Measurements from ENCODE around the gene ADIPOR1.

DNA sequence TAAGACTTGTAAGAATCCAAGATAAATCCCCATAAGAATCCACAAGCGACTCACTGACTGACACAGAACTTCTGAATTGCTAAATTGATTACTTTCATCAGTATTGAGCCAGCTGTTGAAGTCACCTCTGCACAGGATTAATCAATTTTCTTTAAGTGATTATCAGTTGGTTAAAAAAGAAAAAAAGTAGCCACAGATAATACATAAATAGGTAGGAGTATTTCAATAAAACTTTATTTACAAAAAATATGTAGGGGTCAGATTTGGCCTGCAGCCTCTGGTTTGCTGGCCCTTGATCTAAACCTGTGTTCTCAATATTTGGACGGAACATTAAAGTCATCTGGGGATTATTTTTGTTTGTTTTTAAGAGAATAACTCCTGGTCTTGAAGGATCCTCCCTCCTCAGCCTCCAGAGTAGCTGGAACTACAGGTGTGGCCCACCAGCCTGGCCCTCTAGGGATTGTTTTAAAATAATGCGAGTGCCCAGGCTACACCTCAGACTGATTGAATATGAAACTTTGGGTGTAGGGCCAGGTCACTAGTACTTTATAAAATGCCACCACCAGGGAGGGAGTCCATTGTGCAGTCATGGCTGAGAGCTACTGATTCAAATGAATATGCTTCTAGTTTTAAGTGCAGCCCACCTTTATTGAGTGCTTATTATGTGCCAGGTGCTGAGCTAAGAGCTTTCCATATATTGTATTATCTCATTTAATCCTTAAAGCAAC is 42.3 kb upstream of the ADIPOR1 start:
- TF ChIP-seq, protein P1, sequence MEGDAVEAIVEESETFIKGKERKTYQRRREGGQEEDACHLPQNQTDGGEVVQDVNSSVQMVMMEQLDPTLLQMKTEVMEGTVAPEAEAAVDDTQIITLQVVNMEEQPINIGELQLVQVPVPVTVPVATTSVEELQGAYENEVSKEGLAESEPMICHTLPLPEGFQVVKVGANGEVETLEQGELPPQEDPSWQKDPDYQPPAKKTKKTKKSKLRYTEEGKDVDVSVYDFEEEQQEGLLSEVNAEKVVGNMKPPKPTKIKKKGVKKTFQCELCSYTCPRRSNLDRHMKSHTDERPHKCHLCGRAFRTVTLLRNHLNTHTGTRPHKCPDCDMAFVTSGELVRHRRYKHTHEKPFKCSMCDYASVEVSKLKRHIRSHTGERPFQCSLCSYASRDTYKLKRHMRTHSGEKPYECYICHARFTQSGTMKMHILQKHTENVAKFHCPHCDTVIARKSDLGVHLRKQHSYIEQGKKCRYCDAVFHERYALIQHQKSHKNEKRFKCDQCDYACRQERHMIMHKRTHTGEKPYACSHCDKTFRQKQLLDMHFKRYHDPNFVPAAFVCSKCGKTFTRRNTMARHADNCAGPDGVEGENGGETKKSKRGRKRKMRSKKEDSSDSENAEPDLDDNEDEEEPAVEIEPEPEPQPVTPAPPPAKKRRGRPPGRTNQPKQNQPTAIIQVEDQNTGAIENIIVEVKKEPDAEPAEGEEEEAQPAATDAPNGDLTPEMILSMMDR (IDR thresholded peaks at IDR 0.05), result no peak
- TF ChIP-seq POLR2A (IDR thresholded peaks at IDR 0.05), result no peak
- no peak for TF ChIP-seq POLR2AphosphoS5 (IDR thresholded peaks at IDR 0.05)
- no peak for TF ChIP-seq EP300 (IDR thresholded peaks at IDR 0.05)

All from suprapubic skin (tissue), 4 donors.